ENCODE measurements around the gene TRAF3.

DNA sequence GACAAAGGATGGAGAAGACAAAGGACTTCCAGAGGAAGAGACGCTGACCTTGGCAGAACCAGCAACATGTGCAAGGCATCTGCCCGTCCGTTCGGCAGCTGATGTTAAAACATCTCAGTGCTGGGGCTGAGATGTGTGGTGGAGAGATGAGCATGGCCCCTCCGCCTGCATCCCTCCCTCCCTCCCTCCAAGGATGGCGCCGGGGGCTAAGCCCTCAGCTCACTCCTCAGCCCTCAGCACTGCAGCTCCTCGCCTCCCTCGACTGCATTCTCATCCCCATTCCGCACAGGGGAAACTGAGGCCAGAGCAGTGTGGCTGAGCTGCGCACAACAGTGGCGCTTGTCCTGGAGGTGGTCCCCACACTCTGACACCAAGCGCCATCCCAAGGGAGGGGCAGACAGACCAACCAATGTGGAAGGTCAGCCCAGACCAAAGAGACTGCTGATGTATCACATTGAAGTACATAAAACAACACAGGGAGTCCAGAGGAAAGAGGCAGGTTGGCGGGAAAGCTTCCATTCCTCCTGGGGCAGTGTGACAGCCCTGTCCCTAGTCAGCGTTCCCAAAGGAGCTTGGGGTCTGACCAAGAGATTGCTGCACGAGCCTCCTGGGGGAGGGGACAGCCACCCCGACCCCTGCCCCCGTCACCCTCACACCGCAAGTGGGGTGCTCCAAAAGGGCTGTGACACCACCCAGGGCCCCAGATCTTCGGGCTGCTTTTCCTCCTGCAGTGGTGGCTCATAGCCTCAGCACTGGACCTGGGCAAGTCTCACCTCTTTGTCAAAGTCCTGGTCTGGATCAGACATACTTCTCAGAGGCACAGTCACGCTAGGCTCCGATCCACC lies 160.3 kb downstream of the TRAF3 start:
- TF ChIP-seq, protein P1, sequence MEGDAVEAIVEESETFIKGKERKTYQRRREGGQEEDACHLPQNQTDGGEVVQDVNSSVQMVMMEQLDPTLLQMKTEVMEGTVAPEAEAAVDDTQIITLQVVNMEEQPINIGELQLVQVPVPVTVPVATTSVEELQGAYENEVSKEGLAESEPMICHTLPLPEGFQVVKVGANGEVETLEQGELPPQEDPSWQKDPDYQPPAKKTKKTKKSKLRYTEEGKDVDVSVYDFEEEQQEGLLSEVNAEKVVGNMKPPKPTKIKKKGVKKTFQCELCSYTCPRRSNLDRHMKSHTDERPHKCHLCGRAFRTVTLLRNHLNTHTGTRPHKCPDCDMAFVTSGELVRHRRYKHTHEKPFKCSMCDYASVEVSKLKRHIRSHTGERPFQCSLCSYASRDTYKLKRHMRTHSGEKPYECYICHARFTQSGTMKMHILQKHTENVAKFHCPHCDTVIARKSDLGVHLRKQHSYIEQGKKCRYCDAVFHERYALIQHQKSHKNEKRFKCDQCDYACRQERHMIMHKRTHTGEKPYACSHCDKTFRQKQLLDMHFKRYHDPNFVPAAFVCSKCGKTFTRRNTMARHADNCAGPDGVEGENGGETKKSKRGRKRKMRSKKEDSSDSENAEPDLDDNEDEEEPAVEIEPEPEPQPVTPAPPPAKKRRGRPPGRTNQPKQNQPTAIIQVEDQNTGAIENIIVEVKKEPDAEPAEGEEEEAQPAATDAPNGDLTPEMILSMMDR (IDR thresholded peaks at IDR 0.05), result no peak
- TF ChIP-seq POLR2A (IDR thresholded peaks at IDR 0.05), result no peak
